GM19193 (cell line): ENCODE results near the gene OTOP3.

Source experiments
- POLR2A ChIP-seq: IDR thresholded peaks from 4 replicates; pipeline ENCODE4 v1.6.1; 2011; ENCODE audit not compliant: insufficient read depth, insufficient read length; ENCODE audit errors: extremely low read depth

OTOP3 gene

DNA sequence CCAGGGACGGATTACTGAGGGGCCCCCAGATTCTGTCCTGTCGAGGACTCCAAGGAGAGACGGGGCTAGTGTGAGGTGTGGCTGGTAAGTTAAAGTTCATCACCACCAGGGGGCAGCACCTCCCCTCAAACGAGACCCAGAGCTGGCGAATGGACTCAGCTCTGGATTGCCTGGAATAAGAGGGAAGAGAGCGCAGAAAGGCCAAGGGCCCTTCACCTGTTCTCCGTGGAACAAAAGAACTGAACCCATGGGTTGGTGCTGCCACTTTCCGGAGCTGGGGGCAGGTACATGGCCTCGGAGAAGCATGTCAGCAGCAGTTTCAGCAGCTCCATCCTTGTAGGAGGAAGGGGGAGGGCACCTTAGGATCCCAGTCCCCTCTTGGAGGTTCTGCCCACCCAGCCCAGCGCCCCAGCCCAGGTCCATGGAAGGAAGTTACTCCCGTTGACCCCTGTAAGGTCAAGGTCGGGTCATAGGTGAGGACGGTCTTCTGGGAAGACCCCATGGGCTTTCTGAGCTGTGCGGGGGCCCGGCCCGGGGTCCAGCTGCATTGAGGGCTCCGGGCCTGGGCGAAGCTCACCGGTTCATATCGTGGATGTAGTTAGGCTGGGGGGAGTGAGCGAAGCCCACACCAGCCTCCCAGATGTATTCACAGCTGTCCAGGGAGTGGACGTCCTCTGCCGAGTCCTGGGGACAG lies 26.1 kb downstream of the OTOP3 start:
- TF ChIP-seq POLR2A: no peak

DNA sequence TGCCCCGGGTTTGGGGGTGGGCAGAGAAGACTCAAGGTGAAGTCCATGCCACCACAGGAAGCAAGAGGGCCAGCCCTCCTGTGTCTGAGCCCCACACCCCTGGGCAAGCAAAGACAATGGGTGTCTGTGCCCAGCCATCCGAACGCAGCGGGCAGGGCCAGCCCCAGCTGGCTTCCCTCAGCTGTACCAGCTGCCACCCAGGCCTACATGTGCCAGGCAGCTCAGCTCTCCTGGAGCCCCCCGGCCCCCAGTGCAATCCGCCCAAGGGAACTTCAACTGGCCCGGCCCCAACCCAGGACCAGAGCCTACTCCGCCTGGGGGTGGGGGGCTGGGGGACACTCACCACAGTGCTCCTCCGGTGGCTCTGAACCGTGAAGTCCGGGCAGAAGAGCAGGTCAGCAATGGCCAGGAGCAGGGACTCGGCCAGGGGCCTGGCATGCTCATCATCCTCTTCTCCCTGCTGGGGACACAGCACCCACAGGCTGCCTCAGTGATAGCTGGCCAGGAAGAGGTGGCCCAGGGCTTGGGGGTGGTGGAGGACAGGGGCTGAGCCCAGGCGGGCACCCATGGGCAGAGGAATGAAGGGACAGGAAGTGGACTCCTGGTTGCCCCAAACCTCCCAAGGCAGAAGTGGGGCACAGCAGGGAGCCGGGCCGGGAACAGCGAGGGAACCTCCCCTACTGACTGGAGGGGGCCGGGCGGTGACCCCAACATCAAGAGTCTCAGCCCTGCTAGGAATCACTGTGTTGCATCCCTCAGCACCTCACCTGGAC lies 27.1 kb downstream of the OTOP3 start:
- TF ChIP-seq POLR2A: no peak

DNA sequence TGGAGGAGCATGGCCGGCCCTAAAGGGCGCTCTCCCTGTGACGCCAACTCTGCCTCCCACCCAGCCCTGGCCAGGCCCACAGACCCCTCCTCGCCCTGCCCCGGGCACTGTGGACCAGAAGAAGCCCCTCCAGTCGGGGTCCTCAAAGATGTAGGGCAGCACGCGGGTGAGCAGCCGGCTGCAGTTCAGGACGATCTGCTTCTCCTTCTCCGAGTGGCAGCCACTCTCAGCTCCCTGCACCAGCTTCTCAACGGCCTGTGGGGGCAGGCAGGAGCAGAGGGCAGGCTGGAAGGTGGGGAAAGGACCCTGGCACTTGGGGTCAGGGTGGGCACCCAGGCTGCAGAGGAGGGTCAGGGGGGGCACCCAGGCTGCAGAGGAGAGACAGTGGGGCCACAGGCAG lies 28.0 kb downstream of the OTOP3 start:
- no peak for TF ChIP-seq POLR2A

DNA sequence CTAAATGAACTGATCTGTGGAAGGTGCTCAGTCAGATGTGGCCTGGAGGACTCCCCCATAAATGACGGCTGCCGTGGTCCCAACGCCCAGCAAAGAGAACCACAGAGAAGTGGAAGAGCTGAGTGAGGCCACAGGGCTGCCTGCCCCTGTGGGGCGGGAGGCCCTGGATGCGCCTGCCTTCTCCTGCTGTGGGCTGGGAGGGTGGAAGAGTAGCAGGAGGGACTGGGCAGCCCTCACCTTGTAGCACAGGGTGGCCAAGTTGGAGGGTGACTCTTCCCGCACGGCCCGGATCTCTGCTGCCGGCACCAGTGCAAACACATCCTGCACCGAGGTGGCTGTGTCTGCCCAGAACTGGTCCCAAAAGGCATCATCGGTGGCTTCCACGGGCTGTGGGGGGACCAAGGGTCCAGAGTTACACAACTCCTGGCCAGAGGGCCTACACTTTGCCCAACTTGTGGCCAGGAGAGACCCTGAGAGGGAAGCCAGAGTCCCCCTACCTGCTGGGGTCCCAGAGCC lies 28.6 kb downstream of the OTOP3 start:
- no peak for TF ChIP-seq POLR2A

DNA sequence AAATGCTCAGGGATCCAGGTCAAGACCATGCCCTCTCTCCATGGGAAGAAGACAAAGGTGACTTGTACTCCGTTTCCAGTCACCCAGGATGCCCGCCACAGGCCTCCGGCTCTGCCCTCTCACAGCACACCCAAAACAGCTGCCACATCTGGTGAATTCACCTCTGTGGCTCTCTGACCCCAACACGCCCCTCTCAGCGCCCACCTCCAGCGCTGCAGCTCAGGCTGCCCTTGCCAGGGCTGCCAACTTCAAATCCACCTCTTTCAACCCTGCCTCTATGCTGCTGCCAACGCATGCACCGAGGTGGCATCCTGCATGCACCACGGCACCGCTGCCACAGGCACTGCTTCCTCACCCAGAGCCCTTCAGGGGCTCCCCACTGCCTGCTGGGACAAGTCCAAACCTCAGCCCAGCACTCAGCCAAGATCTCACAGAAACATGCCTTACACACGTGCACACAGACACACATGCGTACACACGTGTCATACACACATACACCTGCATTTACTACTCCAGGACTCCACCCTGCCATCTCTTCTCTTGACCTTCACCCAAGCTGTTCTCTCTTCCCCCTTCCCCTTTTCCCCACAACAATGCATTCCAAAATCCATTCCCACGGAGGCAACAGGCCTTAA lies 29.4 kb downstream of the OTOP3 start:
- TF ChIP-seq POLR2A: no peak

DNA sequence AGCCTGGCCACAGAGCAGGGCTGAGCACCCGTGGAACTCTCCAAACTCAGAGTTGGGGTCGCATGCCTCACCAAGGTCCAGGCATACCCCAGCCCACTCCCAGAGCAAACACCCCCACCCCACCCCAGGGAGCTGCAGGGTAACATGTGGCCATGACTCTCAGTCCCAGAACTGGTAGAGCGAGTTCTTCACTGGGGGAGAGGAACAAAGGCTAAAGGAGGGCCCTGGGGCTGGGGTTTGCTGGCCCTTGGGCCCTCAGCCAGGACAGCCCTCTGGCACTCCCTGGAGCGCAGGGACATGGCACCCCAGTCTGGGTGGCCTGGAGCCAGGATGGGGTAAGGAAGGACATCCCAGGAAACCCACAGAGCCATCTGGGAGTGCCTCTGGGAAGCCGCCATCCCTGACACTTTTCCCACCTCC lies 32.7 kb downstream of the OTOP3 start:
- no peak for TF ChIP-seq POLR2A

DNA sequence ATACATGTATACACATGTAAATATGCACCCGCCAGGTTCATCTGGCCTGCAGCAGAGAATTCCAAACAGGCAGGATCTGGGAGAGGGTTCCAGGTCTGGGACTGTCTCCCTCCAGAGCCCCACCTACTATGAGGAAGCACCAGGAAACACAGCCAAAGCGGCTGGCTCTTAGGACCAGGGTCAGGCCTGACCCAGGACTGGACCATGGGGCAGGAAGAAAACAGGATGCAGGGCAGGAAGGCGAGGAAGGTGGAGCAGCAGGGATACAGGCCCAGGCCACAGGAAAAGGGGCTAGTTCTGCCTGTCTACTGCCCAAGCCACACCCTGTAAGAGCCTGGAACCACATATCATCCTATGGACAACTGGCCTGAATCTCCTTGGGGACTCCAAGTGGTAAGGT lies 34.7 kb downstream of the OTOP3 start:
- TF ChIP-seq POLR2A: no peak

DNA sequence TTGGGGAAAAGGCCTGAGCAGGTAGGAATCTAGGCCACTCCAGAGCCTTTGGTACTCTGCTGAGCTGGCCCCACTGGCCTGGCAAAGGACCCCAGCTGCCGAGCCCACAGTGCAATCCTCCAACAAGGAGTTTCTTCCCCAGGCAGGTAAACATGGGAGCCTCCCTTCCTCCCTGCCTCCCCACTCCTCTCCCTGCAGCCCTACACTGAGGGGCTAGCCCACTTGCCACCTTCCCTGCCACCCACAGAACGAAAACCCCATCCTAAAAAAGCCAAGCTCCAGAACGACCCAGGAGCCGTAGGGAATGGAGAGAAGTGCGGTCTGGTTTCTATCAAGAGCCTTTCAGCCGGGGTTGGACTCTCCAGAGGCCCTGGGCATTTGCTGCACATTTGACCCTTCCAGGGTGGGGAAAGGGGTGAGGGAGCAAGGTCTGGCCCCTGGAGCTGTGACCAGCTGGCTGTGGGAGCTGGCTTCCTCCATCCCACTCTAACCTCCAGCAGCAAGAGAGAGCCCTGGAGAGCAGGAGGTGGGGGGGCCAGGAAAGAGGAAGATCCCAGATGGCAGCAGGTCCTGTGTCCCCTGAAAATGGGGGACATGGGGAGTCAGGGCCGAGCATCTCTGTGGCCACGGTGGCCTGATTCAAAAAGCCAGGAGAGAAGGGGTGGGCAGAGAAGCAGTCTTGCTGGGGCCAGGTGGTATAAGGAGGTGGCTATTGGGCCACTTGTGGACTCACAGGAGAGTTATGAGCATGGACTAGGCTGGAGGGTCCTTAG lies 35.6 kb downstream of the OTOP3 start:
- TF ChIP-seq POLR2A: no peak

DNA sequence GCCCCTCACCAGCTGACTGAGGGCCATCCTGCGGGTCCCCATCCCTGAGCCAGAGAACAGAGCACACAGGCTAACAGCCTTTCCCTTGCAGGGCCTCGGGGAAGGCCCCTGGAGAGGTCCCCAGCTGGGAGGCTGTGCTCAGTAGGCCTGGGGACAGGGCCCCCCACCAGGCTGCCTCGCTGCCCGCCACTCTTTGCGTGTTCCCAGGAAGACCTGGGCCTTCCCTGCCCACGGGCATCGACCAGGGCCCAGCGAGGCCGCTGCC lies 36.1 kb downstream of the OTOP3 start:
- TF ChIP-seq POLR2A: no peak

DNA sequence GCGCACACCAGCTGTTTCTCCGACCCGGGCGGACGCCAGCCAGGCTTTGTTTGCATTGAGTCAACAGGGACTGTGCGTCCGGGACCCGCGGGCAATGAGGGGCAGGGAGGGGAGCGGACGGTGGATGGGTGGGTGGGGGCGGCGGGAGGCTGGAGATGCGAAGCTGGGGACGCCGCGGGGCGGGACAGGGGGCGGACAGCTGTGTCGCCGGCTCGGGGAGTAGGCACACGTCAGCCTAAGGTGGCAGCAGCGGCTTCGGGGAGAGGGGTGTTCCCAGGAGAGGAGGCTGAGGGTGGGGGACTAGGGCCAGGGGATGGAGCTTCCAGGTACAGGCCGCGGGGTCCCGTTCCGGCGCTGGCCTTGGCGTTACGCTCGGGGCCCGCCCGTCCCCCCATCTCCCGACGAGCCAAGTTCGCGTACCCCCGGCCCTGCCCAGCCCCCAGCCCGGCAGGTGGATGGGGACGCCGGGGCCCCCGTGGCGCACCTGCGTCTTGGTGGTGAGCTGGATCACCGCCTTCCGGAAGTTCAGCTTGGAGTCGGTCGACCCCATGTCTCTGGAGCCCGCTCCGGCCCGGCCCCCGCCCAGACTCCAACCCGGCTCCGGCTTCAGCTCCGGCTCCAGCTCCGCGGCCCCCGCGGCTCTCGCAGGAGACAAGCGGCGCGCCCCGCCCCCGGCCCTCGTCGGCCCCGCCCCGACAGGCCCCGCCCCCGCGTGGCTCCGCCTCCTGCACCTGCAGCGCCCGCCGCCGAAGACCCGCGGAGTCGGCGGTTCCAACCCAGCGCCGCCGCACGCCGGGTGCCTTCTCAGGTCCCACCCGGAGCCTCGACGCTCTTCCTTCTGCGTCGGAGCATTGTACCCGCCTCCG lies 36.6 kb downstream of the OTOP3 start, which contains the start of gene HID1:
TSS of gene HID1 (minus strand) at position 653 of the 866 bp plus-strand sequence. CDS start at position 550, 103 bp downstream.
- TF ChIP-seq POLR2A: no peak

DNA sequence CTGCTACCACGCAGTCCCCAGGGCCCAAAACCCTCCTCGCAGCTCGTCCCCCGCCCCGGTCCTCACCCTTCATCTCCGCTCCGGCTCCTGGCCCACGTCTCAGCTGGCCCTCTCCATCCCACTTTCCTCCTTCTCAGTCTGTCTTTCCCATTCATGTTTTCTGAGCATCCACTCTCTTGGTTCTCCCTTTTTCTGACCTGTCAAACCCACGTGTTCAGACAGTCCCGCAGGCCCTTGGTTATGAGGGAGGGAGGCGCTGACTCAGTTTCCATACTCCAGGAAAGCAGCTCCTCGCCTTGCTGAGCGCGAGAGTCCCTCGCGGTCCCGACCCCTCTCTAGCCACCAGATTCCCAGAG lies 37.3 kb downstream of the OTOP3 start:
- no peak for TF ChIP-seq POLR2A

DNA sequence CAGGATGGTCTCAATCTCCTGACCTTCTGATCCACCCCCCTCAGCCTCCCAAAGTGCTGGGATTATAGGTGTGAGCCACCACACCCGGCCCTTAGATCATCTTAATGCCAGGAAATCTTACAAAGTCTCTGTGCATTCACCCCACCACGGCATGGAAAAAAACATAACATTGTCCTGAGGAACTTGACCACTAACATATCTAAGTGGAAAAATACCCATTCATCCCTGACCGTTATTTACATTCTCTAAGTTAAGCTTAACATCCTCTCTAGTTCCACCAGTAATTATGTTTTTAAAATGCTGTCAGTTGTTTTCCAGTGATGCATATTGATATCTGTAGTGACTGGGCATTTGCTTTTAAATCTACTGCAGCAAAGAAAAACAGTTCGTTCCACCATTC lies 40.2 kb downstream of the OTOP3 start:
- TF ChIP-seq POLR2A: no peak

DNA sequence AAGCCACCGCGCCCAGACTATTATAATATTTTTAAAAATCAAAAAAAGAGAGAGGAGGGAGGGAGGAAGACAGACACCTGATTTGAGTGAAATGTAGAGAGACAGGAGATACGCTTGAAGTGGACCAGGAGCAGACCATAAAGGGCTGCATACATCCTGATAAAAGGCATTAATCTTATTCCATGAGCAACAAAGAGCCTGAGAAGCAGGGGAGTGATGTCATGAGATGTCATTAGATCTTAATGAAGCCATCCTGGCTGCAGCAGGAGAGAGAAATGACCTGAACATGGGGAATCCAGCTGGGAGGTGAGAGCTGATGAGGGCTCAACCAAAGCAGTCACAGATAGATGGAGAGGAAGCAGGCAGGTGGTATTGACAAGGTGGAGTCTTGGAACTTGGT lies 42.1 kb downstream of the OTOP3 start:
- TF ChIP-seq POLR2A: no peak

DNA sequence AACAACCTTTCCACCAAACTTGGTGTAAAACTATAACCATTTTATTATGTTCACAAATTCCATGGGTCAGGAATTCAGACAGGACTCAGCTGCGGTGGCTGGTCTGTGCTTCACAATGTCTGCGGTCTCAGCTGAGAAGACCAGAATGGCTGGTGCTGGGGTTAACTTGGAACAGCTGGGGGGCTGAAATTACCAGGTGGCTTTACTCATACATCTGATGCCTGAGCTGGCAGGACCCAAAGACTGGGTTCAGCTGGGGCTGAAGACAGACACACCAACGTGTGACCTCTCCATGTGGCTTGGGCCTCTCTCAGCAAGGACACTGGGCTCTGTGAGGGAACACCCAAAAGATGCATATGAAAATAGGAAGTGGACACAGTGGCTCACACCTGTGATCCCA lies 42.5 kb downstream of the OTOP3 start:
- no peak for TF ChIP-seq POLR2A
